Neural progenitor cell (in vitro differentiated cells): ENCODE data around the gene EXOC6B. TPM values are rescaled to one million over a fixed set of nuclear protein-coding genes. Genes with fewer than 3 reads are reported as not detected.

ENCODE experiments used
- DNase-seq: peaks from one replicate; pipeline ENCODE4 v3.0.0-alpha.2; 2016; ENCODE audit warnings: low spot score
- H2AFZ ChIP-seq: fragments of 200-600 bp; sonication (generic); replicated peaks from 2 replicates; pipeline ENCODE4 v1.6.1; 2016; ENCODE audit warnings: antibody characterized with exemption
- H3F3A ChIP-seq: fragments of 200-600 bp; sonication (generic); 2 replicates; pipeline ENCODE4 v1.6.1; 2016; ENCODE audit warnings: antibody characterized with exemption, low read depth
- H3K27ac ChIP-seq: fragments of 200-600 bp; sonication (generic); 2 replicates; pipeline ENCODE4 v1.5.1; 2016; ENCODE audit warnings: mild to moderate bottlenecking
- H3K27me3 ChIP-seq: fragments of 200-600 bp; sonication (generic); 2 replicates; pipeline ENCODE4 v1.6.1; 2016; ENCODE audit warnings: mild to moderate bottlenecking, moderate library complexity
- H3K36me3 ChIP-seq: fragments of 200-600 bp; sonication (generic); 2 replicates; pipeline ENCODE4 v1.5.1; 2016
- H3K4me1 ChIP-seq: fragments of 200-600 bp; sonication (generic); 2 replicates; pipeline ENCODE4 v1.6.1; 2016; ENCODE audit warnings: mixed run types
- H3K4me2 ChIP-seq: fragments of 200-600 bp; sonication (generic); 2 replicates; pipeline ENCODE4 v1.6.1; 2016
- H3K4me3 ChIP-seq: fragments of 200-600 bp; sonication (generic); 2 replicates; pipeline ENCODE4 v1.5.1; 2016
- H3K79me2 ChIP-seq: fragments of 200-600 bp; sonication (generic); 2 replicates; pipeline ENCODE4 v1.6.1; 2016; ENCODE audit warnings: low read depth
- H3K9ac ChIP-seq: fragments of 200-600 bp; sonication (generic); 2 replicates; pipeline ENCODE4 v1.6.1; 2016
- H3K9me3 ChIP-seq: fragments of 200-600 bp; sonication (generic); 2 replicates; pipeline ENCODE4 v1.5.1; 2016; ENCODE audit warnings: low read depth
- H4K20me1 ChIP-seq: fragments of 200-600 bp; sonication (generic); 2 replicates; pipeline ENCODE4 v1.6.1; 2016; ENCODE audit warnings: low read depth
- H3K27ac Mint-ChIP-seq: 3 replicates; pipeline ENCODE4 v1.8.0; 2021; ENCODE audit warnings: mixed read lengths
- H3K27me3 Mint-ChIP-seq: 2 replicates; pipeline ENCODE4 v1.8.0; 2022; ENCODE audit warnings: low read depth, mild to moderate bottlenecking, inconsistent platforms, moderate library complexity, mixed read lengths; ENCODE audit not compliant: insufficient read depth
- H3K36me3 Mint-ChIP-seq: 3 replicates; pipeline ENCODE4 v1.8.0; 2021; ENCODE audit warnings: mixed read lengths
- H3K4me1 Mint-ChIP-seq: 3 replicates; pipeline ENCODE4 v1.8.0; 2021; ENCODE audit warnings: mixed read lengths
- H3K4me3 Mint-ChIP-seq: 3 replicates; pipeline ENCODE4 v1.8.0; 2021; ENCODE audit warnings: mild to moderate bottlenecking, moderate library complexity, mixed read lengths
- H3K9me3 Mint-ChIP-seq: 3 replicates; pipeline ENCODE4 v1.8.0; 2020; ENCODE audit warnings: mixed read lengths
- CTCF ChIP-seq: fragments of 200-600 bp; sonication (generic); IDR thresholded peaks from 2 replicates; pipeline ENCODE4 v1.5.1; 2017; ENCODE audit warnings: antibody characterized with exemption, mild to moderate bottlenecking
- EZH2 ChIP-seq: fragments of 200-600 bp; sonication (generic); IDR thresholded peaks from 2 replicates; pipeline ENCODE4 v1.6.1; 2017; ENCODE audit warnings: antibody characterized with exemption, mild to moderate bottlenecking, moderate library complexity
- EZH2phosphoT487 ChIP-seq: fragments of 200-600 bp; sonication (generic); IDR thresholded peaks from 2 replicates; pipeline ENCODE4 v1.6.1; 2017; ENCODE audit warnings: antibody characterized with exemption
- total RNA-seq: library from RNA; depleted of rRNA; stranded (reverse); fragments of >200 nt; gene quantifications from 2 replicates; pipeline ENCODE4 v1.2.3, GENCODE V29; 2015; ENCODE audit warnings: low replicate concordance

EXOC6B gene
- total RNA-seq, 1 donor from 2014 or later: 41.2 TPM

- no peak for TF ChIP-seq EZH2
- no peak for TF ChIP-seq EZH2phosphoT487
- no peak for TF ChIP-seq CTCF
- Histone ChIP-seq H3K4me3 (no peak overlapping the region), H3F3A (no peaks in the 10 kb centered on the region), H3K4me1 (no peaks in the 10 kb centered on the region), H3K9ac (no peak overlapping the region), H4K20me1 (no peaks in the 10 kb centered on the region), H3K27ac (no peak overlapping the region), H3K79me2 (no peaks in the 10 kb centered on the region), H3K27me3 (no peaks in the 10 kb centered on the region), H2AFZ (no peak overlapping the region), H3K4me2 (no peak overlapping the region), H3K9me3 (no peaks in the 10 kb centered on the region), H3K36me3 (no peaks in the 10 kb centered on the region)
- Mint-ChIP-seq H3K4me3 (no peak overlapping the region), H3K4me1 (no peaks in the 10 kb centered on the region), H3K9me3 (no peaks in the 10 kb centered on the region), H3K36me3 (peaks cover 2% of the 10 kb centered on the region), H3K27ac (no peak overlapping the region), H3K27me3 (no peaks in the 10 kb centered on the region)
- no peak for DNase-seq
Observed at GRCh38 chr2:72332720-72333119, 493.1 kb downstream of the EXOC6B start.

GRCh38 chr2:72330652-72331051 lies 495.2 kb downstream of the EXOC6B start:
- Histone ChIP-seq H3K9ac (no peak overlapping the region), H3K9me3 (no peaks in the 10 kb centered on the region), H3K4me3 (no peak overlapping the region), H3K36me3 (no peaks in the 10 kb centered on the region), H2AFZ (no peak overlapping the region), H3K4me2 (no peak overlapping the region), H3K4me1 (no peaks in the 10 kb centered on the region), H3K27ac (no peak overlapping the region), H3K79me2 (no peaks in the 10 kb centered on the region), H3F3A (no peaks in the 10 kb centered on the region), H3K27me3 (no peaks in the 10 kb centered on the region), H4K20me1 (no peaks in the 10 kb centered on the region)
- no peak overlapping the region for H3K4me3 Mint-ChIP-seq
- no peaks in the 10 kb centered on the region for H3K27me3 Mint-ChIP-seq
- DNase-seq: no peak
- TF ChIP-seq CTCF: no peak
- TF ChIP-seq EZH2phosphoT487: no peak
- TF ChIP-seq EZH2: no peak
- H3K27ac Mint-ChIP-seq: no peak overlapping the region
- H3K4me1 Mint-ChIP-seq: no peaks in the 10 kb centered on the region
- no peaks in the 10 kb centered on the region for H3K9me3 Mint-ChIP-seq
- H3K36me3 Mint-ChIP-seq: peaks cover 2% of the 10 kb centered on the region

GRCh38 chr2:72326759-72327158 lies 499.1 kb downstream of the EXOC6B start:
- no peak overlapping the region for H3K27ac Mint-ChIP-seq
- no peaks in the 10 kb centered on the region for H3K9me3 Mint-ChIP-seq
- Histone ChIP-seq H3K27me3 (no peaks in the 10 kb centered on the region), H3K27ac (no peak overlapping the region), H3K4me2 (no peak overlapping the region), H3K9ac (no peak overlapping the region), H3K36me3 (no peaks in the 10 kb centered on the region), H3K4me3 (no peak overlapping the region), H3K9me3 (no peaks in the 10 kb centered on the region), H2AFZ (no peak overlapping the region), H3K79me2 (no peaks in the 10 kb centered on the region), H3K4me1 (no peaks in the 10 kb centered on the region), H4K20me1 (no peaks in the 10 kb centered on the region), H3F3A (no peaks in the 10 kb centered on the region)
- no peak for TF ChIP-seq EZH2phosphoT487
- TF ChIP-seq CTCF: no peak
- TF ChIP-seq EZH2: no peak
- no peaks in the 10 kb centered on the region for H3K4me1 Mint-ChIP-seq
- H3K4me3 Mint-ChIP-seq: no peak overlapping the region
- H3K27me3 Mint-ChIP-seq: no peaks in the 10 kb centered on the region
- no peak for DNase-seq
- H3K36me3 Mint-ChIP-seq: no peaks in the 10 kb centered on the region
